ENCODE data around the gene TNFRSF4. TPM values are rescaled to one million over a fixed set of nuclear protein-coding genes. Genes with fewer than 3 reads are reported as not detected.

Gene TNFRSF4
- total and polyA plus RNA-seq, 2 of the 13 experiments (the other 11 are each of a cell fraction or from before 2014, with no cell fraction given): not detected

DNA sequence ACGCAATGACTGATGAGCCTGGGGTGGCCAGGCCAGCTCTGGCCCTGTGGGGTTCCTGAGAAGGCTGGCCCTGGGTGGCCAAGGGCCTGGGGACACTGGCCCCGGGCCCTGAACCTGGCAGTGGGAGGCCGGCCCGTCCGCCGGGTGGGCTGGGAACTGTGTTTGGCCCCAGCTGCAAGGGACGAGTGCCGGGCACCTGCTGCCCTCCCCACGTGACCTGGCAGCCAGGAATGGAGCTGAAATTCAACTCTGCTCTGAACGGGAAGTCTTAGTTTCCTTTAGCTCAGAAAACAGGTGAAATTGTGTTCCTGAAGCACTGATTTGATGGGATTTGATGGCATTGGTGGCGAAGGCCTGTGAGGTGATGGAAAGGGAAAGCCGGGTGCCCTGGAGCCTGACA, 48.5 kb downstream of the TNFRSF4 start (continued):
- TF ChIP-seq, protein P1, sequence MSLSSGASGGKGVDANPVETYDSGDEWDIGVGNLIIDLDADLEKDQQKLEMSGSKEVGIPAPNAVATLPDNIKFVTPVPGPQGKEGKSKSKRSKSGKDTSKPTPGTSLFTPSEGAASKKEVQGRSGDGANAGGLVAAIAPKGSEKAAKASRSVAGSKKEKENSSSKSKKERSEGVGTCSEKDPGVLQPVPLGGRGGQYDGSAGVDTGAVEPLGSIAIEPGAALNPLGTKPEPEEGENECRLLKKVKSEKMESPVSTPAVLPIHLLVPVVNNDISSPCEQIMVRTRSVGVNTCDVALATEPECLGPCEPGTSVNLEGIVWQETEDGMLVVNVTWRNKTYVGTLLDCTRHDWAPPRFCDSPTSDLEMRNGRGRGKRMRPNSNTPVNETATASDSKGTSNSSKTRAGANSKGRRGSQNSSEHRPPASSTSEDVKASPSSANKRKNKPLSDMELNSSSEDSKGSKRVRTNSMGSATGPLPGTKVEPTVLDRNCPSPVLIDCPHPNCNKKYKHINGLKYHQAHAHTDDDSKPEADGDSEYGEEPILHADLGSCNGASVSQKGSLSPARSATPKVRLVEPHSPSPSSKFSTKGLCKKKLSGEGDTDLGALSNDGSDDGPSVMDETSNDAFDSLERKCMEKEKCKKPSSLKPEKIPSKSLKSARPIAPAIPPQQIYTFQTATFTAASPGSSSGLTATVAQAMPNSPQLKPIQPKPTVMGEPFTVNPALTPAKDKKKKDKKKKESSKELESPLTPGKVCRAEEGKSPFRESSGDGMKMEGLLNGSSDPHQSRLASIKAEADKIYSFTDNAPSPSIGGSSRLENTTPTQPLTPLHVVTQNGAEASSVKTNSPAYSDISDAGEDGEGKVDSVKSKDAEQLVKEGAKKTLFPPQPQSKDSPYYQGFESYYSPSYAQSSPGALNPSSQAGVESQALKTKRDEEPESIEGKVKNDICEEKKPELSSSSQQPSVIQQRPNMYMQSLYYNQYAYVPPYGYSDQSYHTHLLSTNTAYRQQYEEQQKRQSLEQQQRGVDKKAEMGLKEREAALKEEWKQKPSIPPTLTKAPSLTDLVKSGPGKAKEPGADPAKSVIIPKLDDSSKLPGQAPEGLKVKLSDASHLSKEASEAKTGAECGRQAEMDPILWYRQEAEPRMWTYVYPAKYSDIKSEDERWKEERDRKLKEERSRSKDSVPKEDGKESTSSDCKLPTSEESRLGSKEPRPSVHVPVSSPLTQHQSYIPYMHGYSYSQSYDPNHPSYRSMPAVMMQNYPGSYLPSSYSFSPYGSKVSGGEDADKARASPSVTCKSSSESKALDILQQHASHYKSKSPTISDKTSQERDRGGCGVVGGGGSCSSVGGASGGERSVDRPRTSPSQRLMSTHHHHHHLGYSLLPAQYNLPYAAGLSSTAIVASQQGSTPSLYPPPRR (CRISPR knock-in tag; IDR thresholded peaks at IDR 0.05; ENCODE audit: borderline replicate concordance): no peak
- TF ChIP-seq, protein P2, sequence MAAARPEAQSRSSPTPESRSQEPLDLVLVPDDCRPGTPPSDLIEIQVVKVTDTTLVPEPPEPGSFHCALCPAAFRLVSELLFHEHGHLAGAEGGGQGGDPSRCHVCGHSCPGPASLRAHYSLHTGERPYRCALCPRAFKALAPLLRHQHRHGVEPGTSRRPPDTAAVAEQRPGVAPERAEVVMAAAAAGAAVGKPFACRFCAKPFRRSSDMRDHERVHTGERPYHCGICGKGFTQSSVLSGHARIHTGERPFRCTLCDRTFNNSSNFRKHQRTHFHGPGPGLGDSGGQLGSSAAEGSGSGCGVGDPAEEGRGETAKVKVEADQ (CRISPR knock-in tag; IDR thresholded peaks at IDR 0.05; ENCODE audit: borderline replicate concordance): no peak
- TF ChIP-seq, protein P3, sequence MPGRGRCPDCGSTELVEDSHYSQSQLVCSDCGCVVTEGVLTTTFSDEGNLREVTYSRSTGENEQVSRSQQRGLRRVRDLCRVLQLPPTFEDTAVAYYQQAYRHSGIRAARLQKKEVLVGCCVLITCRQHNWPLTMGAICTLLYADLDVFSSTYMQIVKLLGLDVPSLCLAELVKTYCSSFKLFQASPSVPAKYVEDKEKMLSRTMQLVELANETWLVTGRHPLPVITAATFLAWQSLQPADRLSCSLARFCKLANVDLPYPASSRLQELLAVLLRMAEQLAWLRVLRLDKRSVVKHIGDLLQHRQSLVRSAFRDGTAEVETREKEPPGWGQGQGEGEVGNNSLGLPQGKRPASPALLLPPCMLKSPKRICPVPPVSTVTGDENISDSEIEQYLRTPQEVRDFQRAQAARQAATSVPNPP (CRISPR knock-in tag; IDR thresholded peaks at IDR 0.05): no peak
- TF ChIP-seq ZNF3 (CRISPR knock-in tag; IDR thresholded peaks at IDR 0.05) (no peak), ZNF296 (CRISPR knock-in tag; conservative IDR thresholded peaks at IDR 0.05) (no peak), RARG (CRISPR knock-in tag; IDR thresholded peaks at IDR 0.05; ENCODE audit: low read depth) (no peak), ZNF460 (CRISPR knock-in tag; IDR thresholded peaks at IDR 0.05; ENCODE audit: borderline replicate concordance) (no peak), ZNF510 (CRISPR knock-in tag; IDR thresholded peaks at IDR 0.05; ENCODE audit: low read depth) (no peak), SUZ12 (IDR thresholded peaks at IDR 0.05; ENCODE audit: low read depth, low read length) (no peak), ZNF282 (IDR thresholded peaks at IDR 0.05; ENCODE audit: partially characterized antibody) (no peak), ZFP36L1 (CRISPR knock-in tag; IDR thresholded peaks at IDR 0.05) (no peak), ZNF713 (CRISPR knock-in tag; IDR thresholded peaks at IDR 0.05) (no peak), FOXM1 (CRISPR knock-in tag; IDR thresholded peaks at IDR 0.05) (no peak), ARNTL (CRISPR knock-in tag; IDR thresholded peaks at IDR 0.05) (0 out of 2 replicates have a peak, but pooled peaks have one; percentile 52), ISL2 (CRISPR knock-in tag; IDR thresholded peaks at IDR 0.05) (no peak), ZNF143 (CRISPR knock-in tag; IDR thresholded peaks at IDR 0.05) (no peak), TSC22D2 (CRISPR knock-in tag; IDR thresholded peaks at IDR 0.05; ENCODE audit: borderline replicate concordance) (no peak)
- TF ChIP-seq, protein P4, sequence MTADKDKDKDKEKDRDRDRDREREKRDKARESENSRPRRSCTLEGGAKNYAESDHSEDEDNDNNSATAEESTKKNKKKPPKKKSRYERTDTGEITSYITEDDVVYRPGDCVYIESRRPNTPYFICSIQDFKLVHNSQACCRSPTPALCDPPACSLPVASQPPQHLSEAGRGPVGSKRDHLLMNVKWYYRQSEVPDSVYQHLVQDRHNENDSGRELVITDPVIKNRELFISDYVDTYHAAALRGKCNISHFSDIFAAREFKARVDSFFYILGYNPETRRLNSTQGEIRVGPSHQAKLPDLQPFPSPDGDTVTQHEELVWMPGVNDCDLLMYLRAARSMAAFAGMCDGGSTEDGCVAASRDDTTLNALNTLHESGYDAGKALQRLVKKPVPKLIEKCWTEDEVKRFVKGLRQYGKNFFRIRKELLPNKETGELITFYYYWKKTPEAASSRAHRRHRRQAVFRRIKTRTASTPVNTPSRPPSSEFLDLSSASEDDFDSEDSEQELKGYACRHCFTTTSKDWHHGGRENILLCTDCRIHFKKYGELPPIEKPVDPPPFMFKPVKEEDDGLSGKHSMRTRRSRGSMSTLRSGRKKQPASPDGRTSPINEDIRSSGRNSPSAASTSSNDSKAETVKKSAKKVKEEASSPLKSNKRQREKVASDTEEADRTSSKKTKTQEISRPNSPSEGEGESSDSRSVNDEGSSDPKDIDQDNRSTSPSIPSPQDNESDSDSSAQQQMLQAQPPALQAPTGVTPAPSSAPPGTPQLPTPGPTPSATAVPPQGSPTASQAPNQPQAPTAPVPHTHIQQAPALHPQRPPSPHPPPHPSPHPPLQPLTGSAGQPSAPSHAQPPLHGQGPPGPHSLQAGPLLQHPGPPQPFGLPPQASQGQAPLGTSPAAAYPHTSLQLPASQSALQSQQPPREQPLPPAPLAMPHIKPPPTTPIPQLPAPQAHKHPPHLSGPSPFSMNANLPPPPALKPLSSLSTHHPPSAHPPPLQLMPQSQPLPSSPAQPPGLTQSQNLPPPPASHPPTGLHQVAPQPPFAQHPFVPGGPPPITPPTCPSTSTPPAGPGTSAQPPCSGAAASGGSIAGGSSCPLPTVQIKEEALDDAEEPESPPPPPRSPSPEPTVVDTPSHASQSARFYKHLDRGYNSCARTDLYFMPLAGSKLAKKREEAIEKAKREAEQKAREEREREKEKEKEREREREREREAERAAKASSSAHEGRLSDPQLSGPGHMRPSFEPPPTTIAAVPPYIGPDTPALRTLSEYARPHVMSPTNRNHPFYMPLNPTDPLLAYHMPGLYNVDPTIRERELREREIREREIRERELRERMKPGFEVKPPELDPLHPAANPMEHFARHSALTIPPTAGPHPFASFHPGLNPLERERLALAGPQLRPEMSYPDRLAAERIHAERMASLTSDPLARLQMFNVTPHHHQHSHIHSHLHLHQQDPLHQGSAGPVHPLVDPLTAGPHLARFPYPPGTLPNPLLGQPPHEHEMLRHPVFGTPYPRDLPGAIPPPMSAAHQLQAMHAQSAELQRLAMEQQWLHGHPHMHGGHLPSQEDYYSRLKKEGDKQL (CRISPR knock-in tag; IDR thresholded peaks at IDR 0.05; ENCODE audit: low read depth): no peak
